ENCODE data around the gene P2RY11.

Gene P2RY11

DNA sequence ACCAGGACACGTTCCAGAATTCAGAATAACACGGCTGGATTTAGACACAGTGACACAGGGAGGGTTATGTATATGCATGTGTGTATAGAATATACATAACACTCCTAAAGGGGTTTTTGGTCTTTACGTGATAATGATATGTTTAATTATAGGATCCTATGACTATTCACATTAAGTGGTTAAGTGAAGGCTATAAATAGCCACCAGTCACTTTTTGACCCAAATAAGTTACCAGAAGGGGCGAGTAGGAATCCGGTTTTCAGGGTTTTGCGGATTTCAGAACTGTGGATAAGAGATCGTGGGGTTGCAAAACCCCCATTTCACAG is 15.9 kb upstream of the P2RY11 start:
- Histone ChIP-seq H3K4me1 (ENCODE audit: control insufficient read depth, insufficient read depth, low read length) (peaks cover 8% of the 10 kb centered on the region), H3K27me3 (replicated peaks; ENCODE audit: control insufficient read depth, insufficient read depth, low read length) (no peaks in the 10 kb centered on the region), H3K9ac (ENCODE audit: low read length) (peak overlapping the region; percentile 71), H3K9me3 (ENCODE audit: control insufficient read depth, low read length) (no peaks in the 10 kb centered on the region), H3K36me3 (ENCODE audit: control insufficient read depth, insufficient read depth, low read length, severe bottlenecking) (peaks cover 12% of the 10 kb centered on the region), H3K4me3 (ENCODE audit: low read length) (peak overlapping the region; percentile 70)
- DNase-seq (ENCODE audit: low read depth) = no peak

- peaks cover 9% of the 10 kb centered on the region for H3K36me3 ChIP-seq (ENCODE audit: control insufficient read depth, insufficient read depth, low read length, severe bottlenecking)
- H3K4me3 ChIP-seq (ENCODE audit: low read length) = peak overlapping the region; percentile 79
Measured at GRCh38 chr19:10095948-10096614, 15.4 kb upstream of the P2RY11 start.

GRCh38 chr19:10096615-10096963 is 14.9 kb upstream of the P2RY11 start:
- peaks cover 8% of the 10 kb centered on the region for H3K4me1 ChIP-seq (ENCODE audit: control insufficient read depth, insufficient read depth, low read length)
- H3K4me3 ChIP-seq (ENCODE audit: low read length) = peak overlapping the region; percentile 79
- no peak for DNase-seq (ENCODE audit: low read depth)
- peak overlapping the region; percentile 88 for H3K9ac ChIP-seq (ENCODE audit: low read length)
- H3K36me3 ChIP-seq (ENCODE audit: control insufficient read depth, insufficient read depth, low read length, severe bottlenecking) = peaks cover 9% of the 10 kb centered on the region
- H3K27me3 ChIP-seq (replicated peaks; ENCODE audit: control insufficient read depth, insufficient read depth, low read length) = no peaks in the 10 kb centered on the region
- H3K9me3 ChIP-seq (ENCODE audit: control insufficient read depth, low read length) = no peaks in the 10 kb centered on the region

More at GRCh38 chr19:10095948-10096614, 15.4 kb upstream of the P2RY11 start:
- H3K9ac ChIP-seq (ENCODE audit: low read length) = peak overlapping the region; percentile 88
- H3K27me3 ChIP-seq (replicated peaks; ENCODE audit: control insufficient read depth, insufficient read depth, low read length) = no peaks in the 10 kb centered on the region
- peaks cover 8% of the 10 kb centered on the region for H3K4me1 ChIP-seq (ENCODE audit: control insufficient read depth, insufficient read depth, low read length)
- H3K9me3 ChIP-seq (ENCODE audit: control insufficient read depth, low read length) = no peaks in the 10 kb centered on the region
- DNase-seq (ENCODE audit: low read depth) = peak; percentile 97

GRCh38 chr19:10100163-10100785 is 11.2 kb upstream of the P2RY11 start:
- DNase-seq (ENCODE audit: low read depth) = no peak
- Histone ChIP-seq H3K27me3 (replicated peaks; ENCODE audit: control insufficient read depth, insufficient read depth, low read length) (no peaks in the 10 kb centered on the region), H3K4me1 (ENCODE audit: control insufficient read depth, insufficient read depth, low read length) (peaks cover 8% of the 10 kb centered on the region), H3K9me3 (ENCODE audit: control insufficient read depth, low read length) (no peaks in the 10 kb centered on the region), H3K4me3 (ENCODE audit: low read length) (no peak overlapping the region), H3K36me3 (ENCODE audit: control insufficient read depth, insufficient read depth, low read length, severe bottlenecking) (no peaks in the 10 kb centered on the region), H3K9ac (ENCODE audit: low read length) (no peak overlapping the region)

- H3K4me1 ChIP-seq (ENCODE audit: control insufficient read depth, insufficient read depth, low read length) = peaks cover 10% of the 10 kb centered on the region
- H3K9me3 ChIP-seq (ENCODE audit: control insufficient read depth, low read length) = no peaks in the 10 kb centered on the region
- H3K9ac ChIP-seq (ENCODE audit: low read length) = no peak overlapping the region
- peaks cover 6% of the 10 kb centered on the region for H3K36me3 ChIP-seq (ENCODE audit: control insufficient read depth, insufficient read depth, low read length, severe bottlenecking)
- H3K27me3 ChIP-seq (replicated peaks; ENCODE audit: control insufficient read depth, insufficient read depth, low read length) = no peaks in the 10 kb centered on the region
- DNase-seq (ENCODE audit: low read depth) = no peak
- H3K4me3 ChIP-seq (ENCODE audit: low read length) = no peak overlapping the region
Measured at GRCh38 chr19:10102787-10103236, 8.7 kb upstream of the P2RY11 start.

- Histone ChIP-seq H3K9me3 (ENCODE audit: control insufficient read depth, low read length) (no peaks in the 10 kb centered on the region), H3K9ac (ENCODE audit: low read length) (no peak overlapping the region), H3K36me3 (ENCODE audit: control insufficient read depth, insufficient read depth, low read length, severe bottlenecking) (peaks cover 17% of the 10 kb centered on the region), H3K4me3 (ENCODE audit: low read length) (no peak overlapping the region), H3K4me1 (ENCODE audit: control insufficient read depth, insufficient read depth, low read length) (peaks cover 10% of the 10 kb centered on the region), H3K27me3 (replicated peaks; ENCODE audit: control insufficient read depth, insufficient read depth, low read length) (no peaks in the 10 kb centered on the region)
- DNase-seq (ENCODE audit: low read depth) = no peak
Measured at GRCh38 chr19:10104130-10104513, 7.4 kb upstream of the P2RY11 start.

GRCh38 chr19:10104665-10105508 is 6.6 kb upstream of the P2RY11 start:
- Histone ChIP-seq H3K9me3 (ENCODE audit: control insufficient read depth, low read length) (no peaks in the 10 kb centered on the region), H3K36me3 (ENCODE audit: control insufficient read depth, insufficient read depth, low read length, severe bottlenecking) (peaks cover 25% of the 10 kb centered on the region), H3K9ac (ENCODE audit: low read length) (no peak overlapping the region), H3K4me1 (ENCODE audit: control insufficient read depth, insufficient read depth, low read length) (peaks cover 10% of the 10 kb centered on the region), H3K27me3 (replicated peaks; ENCODE audit: control insufficient read depth, insufficient read depth, low read length) (no peaks in the 10 kb centered on the region), H3K4me3 (ENCODE audit: low read length) (no peak overlapping the region)
- DNase-seq (ENCODE audit: low read depth) = no peak

DNA sequence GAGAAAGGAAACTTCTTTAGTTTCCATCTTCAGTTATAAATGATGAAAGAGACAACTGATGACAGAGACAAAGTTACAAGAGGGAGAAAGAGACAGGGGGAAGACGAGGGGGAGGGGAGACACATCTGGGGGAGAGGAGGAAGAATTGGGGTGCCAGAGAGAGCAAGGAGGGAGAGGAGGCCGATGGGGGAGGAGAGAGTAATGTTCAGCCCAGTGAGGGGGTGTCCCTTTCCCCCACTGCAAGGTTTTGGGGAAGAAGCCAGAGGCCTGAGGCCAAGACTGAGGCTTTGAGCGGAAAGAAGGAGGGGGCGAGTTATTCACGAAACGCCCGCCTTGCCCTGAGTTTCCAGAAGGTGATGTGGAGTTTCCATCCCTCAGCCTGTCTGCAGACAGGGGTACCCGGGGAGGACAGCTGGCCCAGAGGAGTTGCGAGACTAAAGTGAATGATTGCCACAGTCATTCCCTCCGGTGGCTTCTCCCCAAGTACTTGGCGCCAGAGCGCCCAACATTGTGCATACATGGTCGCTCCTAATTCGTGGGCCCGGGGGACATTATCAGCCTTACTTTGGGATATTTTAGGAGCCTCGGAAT is 5.9 kb upstream of the P2RY11 start:
- DNase-seq (ENCODE audit: low read depth) = no peak
- Histone ChIP-seq H3K4me1 (ENCODE audit: control insufficient read depth, insufficient read depth, low read length) (peaks cover 10% of the 10 kb centered on the region), H3K9ac (ENCODE audit: low read length) (no peak overlapping the region), H3K36me3 (ENCODE audit: control insufficient read depth, insufficient read depth, low read length, severe bottlenecking) (peaks cover 32% of the 10 kb centered on the region), H3K27me3 (replicated peaks; ENCODE audit: control insufficient read depth, insufficient read depth, low read length) (no peaks in the 10 kb centered on the region), H3K9me3 (ENCODE audit: control insufficient read depth, low read length) (no peaks in the 10 kb centered on the region), H3K4me3 (ENCODE audit: low read length) (peak overlapping the region; percentile 93)

DNA sequence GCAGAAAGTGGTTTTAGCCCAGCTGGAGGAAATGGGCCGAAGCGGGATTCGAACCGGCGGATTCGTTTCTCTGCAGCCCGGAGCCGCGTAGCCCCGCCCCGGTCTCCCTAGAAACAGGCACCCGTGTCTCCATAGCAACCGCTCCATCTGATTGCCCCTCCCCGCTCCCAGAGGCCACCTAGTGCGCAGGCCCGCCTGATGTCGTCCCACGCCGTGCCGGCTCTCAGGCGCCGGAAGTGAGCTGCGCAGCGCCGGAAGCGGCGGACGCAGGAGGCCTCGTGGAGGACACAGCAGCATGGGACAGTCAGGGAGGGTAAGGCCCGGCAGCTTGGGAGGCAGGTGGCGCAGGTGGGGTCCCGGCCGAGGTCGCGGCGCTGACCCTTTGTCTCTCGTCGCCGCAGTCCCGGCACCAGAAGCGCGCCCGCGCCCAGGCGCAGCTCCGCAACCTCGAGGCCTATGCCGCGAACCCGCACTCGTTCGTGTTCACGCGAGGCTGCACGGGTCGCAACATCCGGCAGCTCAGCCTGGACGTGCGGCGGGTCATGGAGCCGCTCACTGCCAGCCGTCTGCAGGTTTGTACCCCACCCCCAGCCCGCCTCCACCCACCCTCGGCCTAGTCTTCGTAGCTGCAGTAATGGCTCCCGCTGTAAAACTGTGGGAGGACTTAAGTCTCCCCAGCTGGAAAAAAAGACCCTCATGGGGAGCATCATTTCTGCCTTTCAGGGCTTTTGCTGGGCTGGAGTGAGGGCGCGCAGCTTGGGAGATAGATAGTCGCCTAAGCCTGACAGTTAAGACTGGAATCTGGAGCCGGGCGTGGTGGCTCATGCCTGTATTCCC is 5.2 kb upstream of the P2RY11 start, which contains the start of gene PPAN:
Gene PPAN, plus strand, starts transcription at position 263 of the 837 bp plus-strand sequence. Its CDS starts 33 bp downstream, at position 296.
- peak; percentile 100 for DNase-seq (ENCODE audit: low read depth)
- Histone ChIP-seq H3K36me3 (ENCODE audit: control insufficient read depth, insufficient read depth, low read length, severe bottlenecking) (peaks cover 39% of the 10 kb centered on the region), H3K4me1 (ENCODE audit: control insufficient read depth, insufficient read depth, low read length) (peaks cover 10% of the 10 kb centered on the region), H3K9ac (ENCODE audit: low read length) (peak within 1 kb of the TSS; percentile 94), H3K4me3 (ENCODE audit: low read length) (peak within 1 kb of the TSS; percentile 93), H3K9me3 (ENCODE audit: control insufficient read depth, low read length) (no peaks in the 10 kb centered on the region), H3K27me3 (replicated peaks; ENCODE audit: control insufficient read depth, insufficient read depth, low read length) (no peaks in the 10 kb centered on the region)

GRCh38 chr19:10107254-10107653 is 4.2 kb upstream of the P2RY11 start:
- Histone ChIP-seq H3K36me3 (ENCODE audit: control insufficient read depth, insufficient read depth, low read length, severe bottlenecking) (peaks cover 43% of the 10 kb centered on the region), H3K4me1 (ENCODE audit: control insufficient read depth, insufficient read depth, low read length) (peaks cover 13% of the 10 kb centered on the region), H3K4me3 (ENCODE audit: low read length) (peak overlapping the region; percentile 93), H3K27me3 (replicated peaks; ENCODE audit: control insufficient read depth, insufficient read depth, low read length) (no peaks in the 10 kb centered on the region), H3K9me3 (ENCODE audit: control insufficient read depth, low read length) (no peaks in the 10 kb centered on the region), H3K9ac (ENCODE audit: low read length) (peak overlapping the region; percentile 94)
- no peak for DNase-seq (ENCODE audit: low read depth)
